Neural cell (in vitro differentiated cells): ENCODE results near the gene SSBP2. TPM values are rescaled to one million over a fixed set of nuclear protein-coding genes. Genes with fewer than 3 reads are reported as not detected.

Experiments used
- H2AFZ ChIP-seq: fragments of 200-600, 300-800 bp; sonication (generic), shearing (Covaris generic); 2 replicates; pipeline ENCODE4 v1.6.0; 2014; ENCODE audit warnings: low read depth, mild to moderate bottlenecking, antibody characterized with exemption, low read length, moderate library complexity
- H3F3A ChIP-seq: fragments of 200-600 bp; shearing (Covaris generic); 2 replicates; pipeline ENCODE4 v1.6.1; 2016; ENCODE audit warnings: mild to moderate bottlenecking, moderate library complexity, mixed read lengths, antibody characterized with exemption, low read length; ENCODE audit not compliant: insufficient read depth, poor library complexity, severe bottlenecking
- H3K27ac ChIP-seq: fragments of 200-600, 300-800 bp; sonication (generic), shearing (Covaris generic); 2 replicates; pipeline ENCODE4 v1.5.1; 2014; ENCODE audit warnings: mild to moderate bottlenecking, low read length, moderate library complexity
- H3K27me3 ChIP-seq: fragments of 300-800, 200-600 bp; sonication (generic), shearing (Covaris generic); 2 replicates; pipeline ENCODE4 v1.6.0; 2014; ENCODE audit warnings: mild to moderate bottlenecking, low read depth, low read length, moderate library complexity; ENCODE audit not compliant: insufficient read depth
- H3K36me3 ChIP-seq: fragments of 300-800, 200-600 bp; sonication (generic), shearing (Covaris generic); 2 replicates; pipeline ENCODE4 v1.5.1; 2014; ENCODE audit warnings: mild to moderate bottlenecking, antibody characterized with exemption, low read length, moderate library complexity; ENCODE audit not compliant: insufficient read depth
- H3K4me2 ChIP-seq: fragments of 300-800, 200-600 bp; sonication (generic), shearing (Covaris generic); 2 replicates; pipeline ENCODE4 v1.6.0; 2014; ENCODE audit warnings: mild to moderate bottlenecking, low read length
- H3K4me3 ChIP-seq: fragments of 300-800, 200-600 bp; sonication (generic), shearing (Covaris generic); 2 replicates; pipeline ENCODE4 v1.5.1; 2014; ENCODE audit warnings: mild to moderate bottlenecking, low read length, moderate library complexity
- H3K79me2 ChIP-seq: fragments of 200-600 bp; shearing (Covaris generic); replicated peaks from 2 replicates; pipeline ENCODE4 v1.6.0; 2014; ENCODE audit warnings: mild to moderate bottlenecking, low read length, moderate library complexity; ENCODE audit not compliant: insufficient read depth
- H3K9ac ChIP-seq: fragments of 300-800, 200-600 bp; sonication (generic), shearing (Covaris generic); 2 replicates; pipeline ENCODE4 v1.6.1; 2016; ENCODE audit warnings: mild to moderate bottlenecking, low read length, mixed read lengths
- H3K9me2 ChIP-seq: fragments of 200-600 bp; shearing (Covaris generic); 2 replicates; pipeline ENCODE4 v1.6.1; 2016; ENCODE audit warnings: mild to moderate bottlenecking, low read length, mixed read lengths; ENCODE audit not compliant: insufficient read depth
- H3K9me3 ChIP-seq: fragments of 200-600, 300-800 bp; sonication (generic), shearing (Covaris generic); 2 replicates; pipeline ENCODE4 v1.6.1; 2016; ENCODE audit warnings: mild to moderate bottlenecking, mixed run types, low read length, moderate library complexity, mixed read lengths
- H4K20me1 ChIP-seq: fragments of 200-600 bp; shearing (Covaris generic); 2 replicates; pipeline ENCODE4 v1.6.1; 2016; ENCODE audit warnings: mild to moderate bottlenecking, mixed run types; ENCODE audit not compliant: insufficient read depth
- EP300 ChIP-seq: fragments of 450-650 bp; conservative IDR thresholded peaks from 2 replicates; pipeline ENCODE4 v1.6.1; 2014; ENCODE audit warnings: antibody characterized with exemption, mild to moderate bottlenecking, moderate library complexity; ENCODE audit not compliant: poor library complexity, severe bottlenecking
- EZH2 ChIP-seq: fragments of 200-600, 300-800 bp; shearing (Covaris generic), sonication (generic); IDR thresholded peaks from 2 replicates; pipeline ENCODE4 v1.6.1; 2014; ENCODE audit warnings: antibody characterized with exemption, low read length, borderline replicate concordance, mild to moderate bottlenecking; ENCODE audit not compliant: insufficient read depth, poor library complexity, severe bottlenecking
- MXI1 ChIP-seq: fragments of 450-650 bp; conservative IDR thresholded peaks from 2 replicates; pipeline ENCODE4 v1.6.1; 2014; ENCODE audit warnings: antibody characterized with exemption, mild to moderate bottlenecking; ENCODE audit not compliant: poor library complexity, severe bottlenecking
- POLR2AphosphoS5 ChIP-seq: IDR thresholded peaks from 2 replicates; pipeline ENCODE4 v1.6.1; 2012
- RAD21 ChIP-seq: fragments of 450-650 bp; conservative IDR thresholded peaks from 2 replicates; pipeline ENCODE4 v1.6.1; 2014; ENCODE audit warnings: antibody characterized with exemption, mild to moderate bottlenecking, moderate library complexity
- SMC3 ChIP-seq: fragments of 450-650 bp; conservative IDR thresholded peaks from 2 replicates; pipeline ENCODE4 v1.6.1; 2014; ENCODE audit warnings: antibody characterized with exemption, mild to moderate bottlenecking, moderate library complexity; ENCODE audit not compliant: poor library complexity
- TAF1 ChIP-seq: IDR thresholded peaks from 2 replicates; pipeline ENCODE4 v1.6.1; 2012; ENCODE audit warnings: low read depth
- polyA plus RNA-seq: library from polyadenylated mRNA; depleted of rRNA; stranded (reverse); fragments of >200 nt; gene quantifications from 2 replicates; pipeline ENCODE4 v1.2.3, GENCODE V29; 2014
- TF ChIP-seq, protein P1 (sequence below): IDR thresholded peaks from 2 replicates; pipeline ENCODE4 v1.6.1; 2012; ENCODE audit warnings: borderline replicate concordance
- TF ChIP-seq, protein P2 (sequence below): fragments of 450-650 bp; IDR thresholded peaks from 2 replicates; pipeline ENCODE4 v1.5.1; 2014; ENCODE audit warnings: antibody characterized with exemption, mild to moderate bottlenecking, moderate library complexity; ENCODE audit not compliant: poor library complexity, severe bottlenecking

Gene SSBP2
- polyA plus RNA-seq, 1 donor from 2014 or later, result 128 TPM

DNA sequence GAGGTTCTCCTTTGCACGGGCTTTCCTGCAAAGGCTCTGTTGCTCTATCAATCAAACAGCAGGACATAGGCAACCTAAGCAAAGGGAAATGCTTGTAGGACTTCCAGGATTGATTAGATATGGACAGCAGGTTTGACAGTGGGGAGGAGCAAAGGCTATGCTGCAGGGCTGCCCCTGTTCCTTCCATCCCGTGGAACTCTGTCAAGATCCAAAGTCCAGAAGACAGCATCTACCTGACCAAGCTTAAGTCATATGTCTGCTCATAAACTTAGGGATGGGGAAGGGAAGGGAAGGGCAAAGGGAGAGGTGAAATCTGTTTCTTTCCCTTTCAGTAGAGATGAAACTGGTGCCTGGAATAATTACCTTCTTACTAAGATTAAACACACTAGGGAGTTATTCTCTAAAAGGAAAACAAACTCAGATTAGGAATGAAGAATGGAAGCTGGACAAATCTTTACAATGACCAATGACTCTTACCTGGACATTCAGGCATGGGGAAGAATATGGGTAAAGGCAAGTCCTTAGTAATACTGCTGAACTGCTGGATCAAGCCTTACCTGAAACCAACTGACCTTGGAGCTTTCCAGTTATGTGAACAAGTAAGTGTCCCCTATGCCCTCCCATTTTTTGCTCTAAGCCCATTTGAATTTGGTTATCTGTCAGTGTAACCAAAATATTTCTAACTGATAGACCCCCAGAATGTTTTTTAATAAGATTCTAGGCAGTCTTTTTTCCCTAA lies 348.5 kb downstream of the SSBP2 start:
- Histone ChIP-seq H3K9me2 (no peaks in the 10 kb centered on the region), H3K9me3 (no peaks in the 10 kb centered on the region), H3K79me2 (no peaks in the 10 kb centered on the region), H3K36me3 (no peaks in the 10 kb centered on the region), H2AFZ (no peak overlapping the region), H4K20me1 (no peaks in the 10 kb centered on the region), H3K9ac (no peak overlapping the region), H3K27ac (no peak overlapping the region), H3F3A (no peaks in the 10 kb centered on the region), H3K4me2 (no peak overlapping the region), H3K4me3 (no peak overlapping the region), H3K27me3 (no peaks in the 10 kb centered on the region)
- TF ChIP-seq RAD21 (no peak), TAF1 (no peak), SMC3 (no peak), POLR2AphosphoS5 (no peak), MXI1 (no peak), EP300 (no peak), EZH2 (no peak)
- TF ChIP-seq, protein P1, sequence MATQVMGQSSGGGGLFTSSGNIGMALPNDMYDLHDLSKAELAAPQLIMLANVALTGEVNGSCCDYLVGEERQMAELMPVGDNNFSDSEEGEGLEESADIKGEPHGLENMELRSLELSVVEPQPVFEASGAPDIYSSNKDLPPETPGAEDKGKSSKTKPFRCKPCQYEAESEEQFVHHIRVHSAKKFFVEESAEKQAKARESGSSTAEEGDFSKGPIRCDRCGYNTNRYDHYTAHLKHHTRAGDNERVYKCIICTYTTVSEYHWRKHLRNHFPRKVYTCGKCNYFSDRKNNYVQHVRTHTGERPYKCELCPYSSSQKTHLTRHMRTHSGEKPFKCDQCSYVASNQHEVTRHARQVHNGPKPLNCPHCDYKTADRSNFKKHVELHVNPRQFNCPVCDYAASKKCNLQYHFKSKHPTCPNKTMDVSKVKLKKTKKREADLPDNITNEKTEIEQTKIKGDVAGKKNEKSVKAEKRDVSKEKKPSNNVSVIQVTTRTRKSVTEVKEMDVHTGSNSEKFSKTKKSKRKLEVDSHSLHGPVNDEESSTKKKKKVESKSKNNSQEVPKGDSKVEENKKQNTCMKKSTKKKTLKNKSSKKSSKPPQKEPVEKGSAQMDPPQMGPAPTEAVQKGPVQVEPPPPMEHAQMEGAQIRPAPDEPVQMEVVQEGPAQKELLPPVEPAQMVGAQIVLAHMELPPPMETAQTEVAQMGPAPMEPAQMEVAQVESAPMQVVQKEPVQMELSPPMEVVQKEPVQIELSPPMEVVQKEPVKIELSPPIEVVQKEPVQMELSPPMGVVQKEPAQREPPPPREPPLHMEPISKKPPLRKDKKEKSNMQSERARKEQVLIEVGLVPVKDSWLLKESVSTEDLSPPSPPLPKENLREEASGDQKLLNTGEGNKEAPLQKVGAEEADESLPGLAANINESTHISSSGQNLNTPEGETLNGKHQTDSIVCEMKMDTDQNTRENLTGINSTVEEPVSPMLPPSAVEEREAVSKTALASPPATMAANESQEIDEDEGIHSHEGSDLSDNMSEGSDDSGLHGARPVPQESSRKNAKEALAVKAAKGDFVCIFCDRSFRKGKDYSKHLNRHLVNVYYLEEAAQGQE, result no peak
- TF ChIP-seq, protein P2, sequence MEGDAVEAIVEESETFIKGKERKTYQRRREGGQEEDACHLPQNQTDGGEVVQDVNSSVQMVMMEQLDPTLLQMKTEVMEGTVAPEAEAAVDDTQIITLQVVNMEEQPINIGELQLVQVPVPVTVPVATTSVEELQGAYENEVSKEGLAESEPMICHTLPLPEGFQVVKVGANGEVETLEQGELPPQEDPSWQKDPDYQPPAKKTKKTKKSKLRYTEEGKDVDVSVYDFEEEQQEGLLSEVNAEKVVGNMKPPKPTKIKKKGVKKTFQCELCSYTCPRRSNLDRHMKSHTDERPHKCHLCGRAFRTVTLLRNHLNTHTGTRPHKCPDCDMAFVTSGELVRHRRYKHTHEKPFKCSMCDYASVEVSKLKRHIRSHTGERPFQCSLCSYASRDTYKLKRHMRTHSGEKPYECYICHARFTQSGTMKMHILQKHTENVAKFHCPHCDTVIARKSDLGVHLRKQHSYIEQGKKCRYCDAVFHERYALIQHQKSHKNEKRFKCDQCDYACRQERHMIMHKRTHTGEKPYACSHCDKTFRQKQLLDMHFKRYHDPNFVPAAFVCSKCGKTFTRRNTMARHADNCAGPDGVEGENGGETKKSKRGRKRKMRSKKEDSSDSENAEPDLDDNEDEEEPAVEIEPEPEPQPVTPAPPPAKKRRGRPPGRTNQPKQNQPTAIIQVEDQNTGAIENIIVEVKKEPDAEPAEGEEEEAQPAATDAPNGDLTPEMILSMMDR, result no peak

DNA sequence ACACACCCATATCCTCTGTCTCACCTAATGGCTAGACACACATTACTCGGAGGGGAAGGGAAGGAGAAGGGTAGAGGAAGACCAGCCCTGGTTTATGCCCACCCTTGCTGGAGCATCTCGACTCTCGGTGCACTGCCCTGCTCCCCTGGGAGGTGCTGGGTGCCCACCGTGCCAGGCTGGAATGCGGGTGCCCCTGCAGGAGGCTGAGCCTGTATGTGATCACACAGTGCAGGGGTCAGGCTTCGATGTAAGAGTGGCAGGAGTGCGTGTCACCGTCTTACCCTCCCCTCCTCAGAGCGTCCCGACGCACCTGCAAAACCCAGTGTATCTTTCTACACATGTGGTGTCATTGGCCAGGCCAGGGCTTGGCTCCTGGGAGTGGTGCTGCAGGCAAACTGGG lies 349.6 kb downstream of the SSBP2 start:
- Histone ChIP-seq H4K20me1 (no peaks in the 10 kb centered on the region), H2AFZ (no peak overlapping the region)
- TF ChIP-seq EP300 (no peak), MXI1 (no peak), TAF1 (no peak), EZH2 (no peak), RAD21 (no peak), SMC3 (no peak), POLR2AphosphoS5 (no peak)
- TF ChIP-seq, protein P2, result no peak
- TF ChIP-seq, protein P1, result no peak

More for the DNA sequence above, 349.6 kb downstream of the SSBP2 start:
- H3K27me3 ChIP-seq, result no peaks in the 10 kb centered on the region
- H3K9ac ChIP-seq, result no peak overlapping the region
- H3K9me3 ChIP-seq, result no peaks in the 10 kb centered on the region
- H3K27ac ChIP-seq, result no peak overlapping the region
- H3K36me3 ChIP-seq, result no peaks in the 10 kb centered on the region
- no peak overlapping the region for H3K4me2 ChIP-seq
- no peaks in the 10 kb centered on the region for H3K79me2 ChIP-seq
- H3F3A ChIP-seq, result no peaks in the 10 kb centered on the region
- no peak overlapping the region for H3K4me3 ChIP-seq
- no peaks in the 10 kb centered on the region for H3K9me2 ChIP-seq
